OCI-LY3 (cell line): ENCODE data around the gene TRPM7.

Experiments
- EZH2phosphoT487 ChIP-seq: fragments of 200-600 bp; shearing (Covaris generic); IDR thresholded peaks from 2 replicates; pipeline ENCODE4 v1.6.1; 2018; ENCODE audit warnings: antibody characterized with exemption, mixed run types, low read depth
- TF ChIP-seq, protein P1 (sequence below): fragments of 200-600, 300-600 bp; sonication (generic); IDR thresholded peaks from 2 replicates; pipeline ENCODE4 v1.5.1; 2014; ENCODE audit warnings: antibody characterized with exemption, low read length, low read depth

DNA sequence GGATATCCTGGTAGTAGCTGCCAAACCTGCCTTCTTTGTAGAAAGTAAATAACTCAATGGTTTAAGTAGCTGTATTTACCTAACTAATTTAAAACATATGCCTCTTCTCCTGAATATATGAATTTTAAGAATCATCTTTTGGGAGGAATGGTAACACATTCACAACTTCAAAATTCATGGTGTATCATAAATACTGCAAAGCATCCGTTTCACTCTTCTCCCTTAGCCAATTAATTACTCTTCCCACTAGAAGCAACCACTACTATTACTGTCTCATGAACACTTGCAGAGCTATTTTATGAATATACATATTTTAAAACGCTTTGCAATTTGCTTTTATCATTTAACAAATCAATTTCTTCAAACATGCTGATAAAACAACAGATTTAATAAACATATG, 81.1 kb downstream of the TRPM7 start:
- TF ChIP-seq, protein P1, sequence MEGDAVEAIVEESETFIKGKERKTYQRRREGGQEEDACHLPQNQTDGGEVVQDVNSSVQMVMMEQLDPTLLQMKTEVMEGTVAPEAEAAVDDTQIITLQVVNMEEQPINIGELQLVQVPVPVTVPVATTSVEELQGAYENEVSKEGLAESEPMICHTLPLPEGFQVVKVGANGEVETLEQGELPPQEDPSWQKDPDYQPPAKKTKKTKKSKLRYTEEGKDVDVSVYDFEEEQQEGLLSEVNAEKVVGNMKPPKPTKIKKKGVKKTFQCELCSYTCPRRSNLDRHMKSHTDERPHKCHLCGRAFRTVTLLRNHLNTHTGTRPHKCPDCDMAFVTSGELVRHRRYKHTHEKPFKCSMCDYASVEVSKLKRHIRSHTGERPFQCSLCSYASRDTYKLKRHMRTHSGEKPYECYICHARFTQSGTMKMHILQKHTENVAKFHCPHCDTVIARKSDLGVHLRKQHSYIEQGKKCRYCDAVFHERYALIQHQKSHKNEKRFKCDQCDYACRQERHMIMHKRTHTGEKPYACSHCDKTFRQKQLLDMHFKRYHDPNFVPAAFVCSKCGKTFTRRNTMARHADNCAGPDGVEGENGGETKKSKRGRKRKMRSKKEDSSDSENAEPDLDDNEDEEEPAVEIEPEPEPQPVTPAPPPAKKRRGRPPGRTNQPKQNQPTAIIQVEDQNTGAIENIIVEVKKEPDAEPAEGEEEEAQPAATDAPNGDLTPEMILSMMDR, result no peak
- no peak for TF ChIP-seq EZH2phosphoT487
